KOPT-K1 (cell line): ENCODE measurements around the gene SLC12A7.
"Not testable (repeated sequence)": the region's sequence is repeated elsewhere in the genome, so short reads cannot be mapped to it uniquely, and the experiment has no call there.

Experiments
- H3K27ac ChIP-seq: fragments of 200-600 bp; sonication (generic); 2 replicates; pipeline ENCODE4 v1.5.1; 2016; ENCODE audit warnings: antibody characterized with exemption, mild to moderate bottlenecking, low read depth, low read length; ENCODE audit not compliant: poor library complexity, severe bottlenecking
- H3K36me3 ChIP-seq: fragments of 200-600 bp; sonication (generic); 2 replicates; pipeline ENCODE4 v1.5.1; 2017; ENCODE audit warnings: antibody characterized with exemption, mild to moderate bottlenecking, low read length, moderate library complexity; ENCODE audit not compliant: insufficient read depth
- H3K9me3 ChIP-seq: fragments of 200-600 bp; sonication (generic); 2 replicates; pipeline ENCODE4 v1.5.1; 2017; ENCODE audit warnings: antibody characterized with exemption, low read length, mild to moderate bottlenecking; ENCODE audit not compliant: insufficient read depth, poor library complexity, severe bottlenecking

SLC12A7 gene

DNA sequence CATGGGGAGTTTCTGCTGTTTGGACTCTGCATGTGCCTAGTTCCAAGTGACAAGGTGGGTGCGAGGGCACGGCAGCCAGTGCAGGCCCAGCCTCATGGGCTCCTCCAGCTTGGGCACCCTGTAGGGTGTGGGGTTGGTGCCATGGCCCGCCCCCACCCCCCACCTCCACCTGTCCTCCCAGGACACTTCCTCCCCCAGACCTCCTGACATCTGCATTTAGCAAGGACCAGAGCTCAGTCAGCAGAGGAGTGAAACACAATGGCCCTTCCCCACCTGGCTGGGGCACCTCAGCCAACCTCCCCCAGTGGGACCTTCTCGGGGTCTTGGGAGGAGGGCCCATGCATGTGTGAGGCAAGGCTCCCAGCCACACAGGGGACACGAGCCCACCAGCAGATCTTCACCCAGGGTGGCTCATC lies 105.2 kb downstream of the SLC12A7 start:
- Histone ChIP-seq H3K36me3 (no peaks in the 10 kb centered on the region), H3K9me3 (no peaks in the 10 kb centered on the region), H3K27ac (no peak overlapping the region)

DNA sequence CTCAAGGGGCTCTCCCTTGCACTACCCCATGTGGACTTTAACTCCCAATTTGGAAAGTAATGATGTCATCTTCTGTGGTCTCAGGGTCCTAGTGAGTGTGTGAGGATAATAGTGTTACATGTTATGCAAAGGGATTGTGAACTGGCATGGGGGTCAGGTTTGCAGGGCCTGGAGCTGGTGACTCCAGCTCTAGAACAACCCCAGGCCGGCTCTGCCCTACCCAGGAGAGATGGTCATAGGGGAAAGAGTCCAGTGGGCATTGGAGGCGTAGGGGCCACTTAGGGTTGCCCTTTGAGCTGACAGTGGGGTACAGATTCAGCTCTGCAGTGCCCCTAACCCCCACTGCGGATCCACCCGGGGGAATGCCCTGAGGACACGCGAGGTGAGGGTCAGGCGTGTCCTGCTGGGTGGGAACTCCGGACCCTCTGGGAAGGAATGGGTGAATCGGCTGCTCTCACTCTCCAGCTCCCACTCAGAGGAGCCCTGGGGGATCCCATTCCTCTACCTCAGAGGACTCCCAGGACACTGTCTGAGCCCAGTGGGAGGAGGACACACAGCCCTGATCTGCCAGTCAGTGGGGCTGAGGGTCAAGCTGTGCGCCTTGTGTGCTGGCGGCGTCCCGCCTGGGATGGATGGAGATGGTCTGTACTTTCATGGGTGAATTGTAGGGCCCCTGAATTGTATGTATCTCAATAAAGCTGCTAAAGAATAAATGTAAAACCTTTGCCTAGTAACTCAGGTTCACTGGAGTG lies 105.8 kb downstream of the SLC12A7 start:
- Histone ChIP-seq H3K9me3 (no peaks in the 10 kb centered on the region), H3K36me3 (no peaks in the 10 kb centered on the region), H3K27ac (no peak overlapping the region)

- Histone ChIP-seq H3K36me3 (no peaks in the 10 kb centered on the region), H3K9me3 (no peaks in the 10 kb centered on the region), H3K27ac (no peak overlapping the region)
Observed at GRCh38 chr5:1005249-1005851, 106.5 kb downstream of the SLC12A7 start.

GRCh38 chr5:1004461-1005248 lies 107.2 kb downstream of the SLC12A7 start:
- Histone ChIP-seq H3K36me3 (no peaks in the 10 kb centered on the region), H3K27ac (no peak overlapping the region), H3K9me3 (no peaks in the 10 kb centered on the region)

DNA sequence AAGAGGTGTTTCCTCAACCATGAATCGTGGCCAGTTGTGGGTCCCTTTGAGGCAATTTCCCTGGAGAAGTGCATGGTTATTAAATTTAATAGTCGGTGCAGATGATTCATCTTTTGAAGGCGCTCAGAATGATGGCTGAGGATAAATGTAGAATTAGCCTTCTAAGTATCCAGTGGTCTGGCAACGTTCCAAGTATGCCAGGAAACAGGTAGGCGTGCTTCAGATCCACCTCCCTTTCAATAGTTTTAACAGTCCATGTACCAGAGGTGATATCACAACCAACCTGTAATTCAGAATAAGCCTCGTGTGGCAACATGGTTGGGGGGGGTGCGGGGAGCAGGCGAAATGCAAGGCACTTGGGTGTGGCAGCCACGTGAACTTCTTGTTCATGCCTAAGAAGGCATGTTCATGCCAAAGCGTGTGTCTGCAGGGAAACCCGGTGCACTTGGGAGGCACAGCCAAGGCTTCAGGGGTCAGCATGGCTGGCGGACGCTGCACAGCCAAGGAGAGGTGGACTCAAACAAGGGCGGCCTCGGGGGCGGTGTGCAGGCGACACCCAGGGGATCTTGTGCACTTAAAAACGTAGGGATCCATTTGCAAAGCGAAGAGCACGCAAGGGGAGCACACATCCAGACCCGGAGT lies 108.4 kb downstream of the SLC12A7 start:
- no peak overlapping the region for H3K27ac ChIP-seq
- no peaks in the 10 kb centered on the region for H3K36me3 ChIP-seq

GRCh38 chr5:1002836-1003235 lies 109.0 kb downstream of the SLC12A7 start:
- no peak overlapping the region for H3K27ac ChIP-seq
- H3K36me3 ChIP-seq: no peaks in the 10 kb centered on the region
- no peaks in the 10 kb centered on the region for H3K9me3 ChIP-seq

More for the DNA sequence above, 108.4 kb downstream of the SLC12A7 start:
- no peaks in the 10 kb centered on the region for H3K9me3 ChIP-seq

GRCh38 chr5:1002271-1002546 lies 109.7 kb downstream of the SLC12A7 start:
- Histone ChIP-seq H3K36me3 (no peaks in the 10 kb centered on the region), H3K27ac (no peak overlapping the region), H3K9me3 (no peaks in the 10 kb centered on the region)

DNA sequence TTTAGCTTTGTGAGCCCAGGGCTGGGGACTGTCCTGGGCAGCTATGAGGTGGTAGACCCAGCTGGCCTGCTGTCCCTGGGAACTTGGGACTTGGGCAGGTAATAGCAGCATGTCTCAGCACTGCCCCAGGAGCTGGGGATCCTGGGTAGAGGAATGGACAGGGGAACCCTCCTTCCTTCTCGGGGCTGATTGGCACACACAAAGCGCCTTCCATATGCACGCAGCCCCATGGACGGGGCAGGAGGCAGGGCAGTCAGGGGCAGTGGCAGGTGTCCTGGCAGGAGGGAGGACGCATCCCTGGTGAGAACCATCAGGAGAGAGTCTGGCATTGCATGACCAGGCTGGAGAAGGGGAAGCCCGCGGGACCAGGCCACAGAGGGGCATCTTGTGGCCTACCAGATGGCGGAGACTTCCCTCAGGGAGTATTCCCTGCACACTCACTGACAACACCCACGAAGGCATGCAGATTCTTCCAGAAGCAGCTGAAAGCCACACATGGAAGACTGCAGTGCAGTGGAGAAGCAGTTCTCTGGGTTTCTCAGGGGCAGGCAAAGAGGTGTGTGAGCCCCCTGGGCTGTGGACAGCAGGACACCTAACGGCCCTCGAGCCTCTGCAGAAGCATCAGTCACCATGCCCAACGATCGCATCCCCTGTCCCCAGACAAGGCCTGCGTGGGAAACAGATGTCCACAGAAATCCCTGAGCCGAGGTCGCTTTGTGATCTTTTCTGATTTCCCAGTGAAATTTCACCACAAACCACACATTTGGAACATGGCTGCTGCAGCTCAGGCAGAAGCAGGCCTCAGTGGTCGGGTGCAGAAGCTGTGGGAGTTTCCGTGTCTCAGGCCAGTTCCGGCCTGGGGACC lies 110.2 kb downstream of the SLC12A7 start:
- H3K27ac ChIP-seq: no peak overlapping the region
- H3K36me3 ChIP-seq: no peaks in the 10 kb centered on the region
- no peaks in the 10 kb centered on the region for H3K9me3 ChIP-seq

GRCh38 chr5:1000831-1001230 lies 111.0 kb downstream of the SLC12A7 start:
- H3K36me3 ChIP-seq, H3K27ac ChIP-seq, H3K9me3 ChIP-seq: not testable (repeated sequence)
